Stimulated activated CD4-positive, alpha-beta T cell treated with anti-CD3 and anti-CD28 coated beads, Interleukin-1b, Interleukin-23, amount 100 ng/mL, for 1 hour (primary cell): ENCODE measurements around the gene ANK3.

Experiments
- DNase-seq, 2 donors: peaks; one replicate each; pipeline ENCODE4 v3.0.0-alpha.2; 2020; ENCODE audit warnings: low read depth in 2 of 2

The ANK3 gene

DNA sequence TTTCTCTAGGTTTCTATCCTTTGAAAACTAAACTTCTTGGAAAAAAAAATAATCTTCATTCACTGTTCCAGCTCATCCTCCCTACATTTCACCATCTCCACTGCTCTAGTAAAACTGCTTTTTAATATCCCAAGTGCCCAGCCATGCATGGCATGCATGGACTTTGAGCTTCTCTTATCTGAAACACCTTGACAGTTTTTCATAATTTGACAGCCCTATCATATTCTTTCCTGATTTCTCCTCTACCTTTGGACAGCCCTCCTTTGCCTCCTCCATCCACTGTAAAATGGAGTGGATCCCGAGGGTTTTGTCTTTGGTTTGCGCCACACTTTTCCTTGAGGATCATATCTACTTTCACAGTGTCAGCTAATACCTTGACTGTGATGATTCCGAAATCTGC, 212.8 kb downstream of the ANK3 start:
- DNase-seq, result no peak

DNA sequence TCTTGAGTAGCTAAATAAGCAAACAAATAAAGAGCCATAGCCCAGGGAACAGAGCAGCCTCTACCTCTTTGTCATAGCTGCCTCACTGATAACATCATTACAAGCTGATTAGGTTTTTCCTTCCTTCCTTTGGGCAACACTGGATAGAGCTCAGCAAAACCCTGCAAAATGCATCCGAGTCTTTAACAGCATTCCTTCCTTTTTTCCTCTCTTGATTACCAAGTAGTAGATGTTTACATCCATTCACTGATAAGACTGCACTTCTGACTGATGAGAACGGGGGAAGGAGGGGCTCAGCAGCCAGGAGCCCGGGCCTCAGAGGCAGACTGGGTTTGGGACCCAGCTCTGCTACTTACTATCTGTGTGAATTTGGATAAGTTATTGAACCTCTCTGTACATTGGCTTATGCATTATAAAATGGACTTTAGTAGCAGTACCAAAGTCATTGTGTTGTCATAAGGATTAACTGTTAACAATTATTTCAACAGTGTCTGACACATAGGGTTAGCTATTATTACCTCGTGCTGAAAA, 214.2 kb downstream of the ANK3 start:
- DNase-seq, result no peak

- no peak for DNase-seq
Measured at GRCh38 chr10:60172363-60172990, 217.2 kb downstream of the ANK3 start.

DNA sequence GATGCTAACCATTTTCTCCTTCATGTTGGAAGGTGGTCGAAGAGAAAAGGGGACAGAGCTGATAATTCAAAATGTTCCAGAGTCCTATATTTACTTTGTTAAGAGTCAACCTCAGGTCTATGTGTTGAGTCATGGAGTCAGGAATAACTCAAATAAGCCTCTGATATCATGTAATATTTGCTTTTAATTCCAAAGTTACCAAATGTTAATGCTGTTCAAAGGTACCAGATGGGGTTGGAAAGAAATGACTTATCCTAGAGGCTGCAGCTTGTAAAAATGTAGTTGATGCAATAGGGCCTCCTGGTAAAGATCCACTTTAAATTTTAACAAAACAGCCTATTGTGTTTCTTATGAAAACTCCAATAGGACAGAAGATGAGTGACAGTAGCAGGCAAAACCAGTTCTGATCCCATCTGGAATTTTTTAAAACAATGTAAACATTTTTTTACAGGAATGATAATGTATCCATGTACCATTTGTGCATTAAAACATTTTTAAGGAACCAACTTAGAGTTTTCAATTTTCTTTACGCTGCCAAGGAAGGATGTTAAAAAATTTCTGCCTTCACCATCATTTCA, 218.2 kb downstream of the ANK3 start:
- DNase-seq, result no peak

DNA sequence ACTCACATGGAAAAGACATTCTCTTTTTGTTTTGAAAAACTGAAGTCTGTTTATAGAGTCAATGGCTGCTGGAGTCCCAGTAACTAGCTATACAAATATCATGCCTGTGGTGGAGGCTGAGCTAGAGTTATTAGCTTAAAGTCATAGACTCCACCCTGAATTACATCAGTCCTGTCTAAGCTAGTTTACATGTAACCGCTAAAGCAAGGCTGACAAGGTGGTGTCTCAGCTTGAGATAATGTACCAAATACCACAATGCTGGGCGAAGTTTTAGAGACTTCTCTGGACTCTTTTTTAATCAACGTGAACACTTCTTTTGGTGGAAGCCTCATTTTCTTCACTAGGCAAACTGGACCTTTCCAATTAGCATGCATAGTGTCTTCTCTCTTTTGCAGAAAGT, 219.4 kb downstream of the ANK3 start:
- DNase-seq, result no peak

GRCh38 chr10:60169111-60169510, 220.6 kb downstream of the ANK3 start:
- DNase-seq, result no peak

- no peak for DNase-seq
Measured at GRCh38 chr10:60167050-60167449, 222.6 kb downstream of the ANK3 start.

DNA sequence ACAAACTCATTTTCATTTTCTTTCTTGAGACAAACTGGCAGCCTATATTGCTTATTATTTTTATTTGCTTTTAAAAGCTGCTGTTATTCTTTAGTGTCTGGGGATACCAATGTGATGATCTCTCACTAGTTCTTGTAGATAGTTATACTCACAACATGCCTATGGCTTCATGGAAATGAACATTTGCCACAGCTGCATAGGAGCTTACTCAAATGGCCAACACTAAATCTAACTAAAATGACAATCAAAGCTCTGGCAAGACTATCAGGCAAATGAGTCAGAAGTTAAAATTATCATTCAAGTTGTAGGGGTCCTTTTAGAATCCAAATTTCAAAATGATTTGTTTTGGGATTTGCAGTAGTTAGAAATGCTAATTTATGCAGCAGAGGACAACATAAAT, 225.9 kb downstream of the ANK3 start:
- DNase-seq, result no peak

GRCh38 chr10:60162631-60163030, 227.0 kb downstream of the ANK3 start:
- DNase-seq, result no peak

DNA sequence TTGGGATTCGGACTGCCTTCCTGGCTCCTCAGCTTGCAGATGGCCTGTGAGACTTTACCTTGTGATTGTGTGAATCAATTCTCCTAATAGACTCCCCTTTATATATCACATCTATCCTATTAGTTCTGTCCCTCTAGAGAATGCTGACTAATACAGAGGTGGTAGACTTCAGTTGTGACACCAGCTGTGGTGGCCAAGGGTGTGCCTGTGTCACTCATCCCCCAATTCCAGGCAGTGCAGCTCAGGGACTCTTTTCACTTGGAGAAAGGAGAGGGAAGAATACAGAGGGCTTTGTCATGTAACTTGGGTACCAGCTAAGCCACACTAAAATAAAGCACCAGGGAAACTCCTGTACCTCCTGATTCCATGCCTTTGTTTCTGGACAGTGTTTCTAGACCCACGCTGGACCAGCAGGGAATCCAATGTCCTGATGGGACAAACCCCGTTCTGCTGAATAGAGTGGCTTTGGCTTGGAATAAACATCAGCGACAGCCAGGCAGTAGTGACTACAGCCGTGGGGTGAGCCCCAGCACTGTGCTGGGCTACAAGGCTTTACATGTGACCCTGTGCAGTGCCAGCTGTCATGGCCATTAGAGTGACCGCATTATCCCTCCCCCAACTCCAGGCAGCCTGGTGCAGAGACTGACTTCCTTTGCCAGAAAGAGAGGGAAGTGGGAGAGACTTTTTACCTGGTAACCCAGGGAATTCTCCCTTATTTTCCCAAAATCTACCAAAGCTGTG, 233.6 kb downstream of the ANK3 start:
- DNase-seq, result no peak

DNA sequence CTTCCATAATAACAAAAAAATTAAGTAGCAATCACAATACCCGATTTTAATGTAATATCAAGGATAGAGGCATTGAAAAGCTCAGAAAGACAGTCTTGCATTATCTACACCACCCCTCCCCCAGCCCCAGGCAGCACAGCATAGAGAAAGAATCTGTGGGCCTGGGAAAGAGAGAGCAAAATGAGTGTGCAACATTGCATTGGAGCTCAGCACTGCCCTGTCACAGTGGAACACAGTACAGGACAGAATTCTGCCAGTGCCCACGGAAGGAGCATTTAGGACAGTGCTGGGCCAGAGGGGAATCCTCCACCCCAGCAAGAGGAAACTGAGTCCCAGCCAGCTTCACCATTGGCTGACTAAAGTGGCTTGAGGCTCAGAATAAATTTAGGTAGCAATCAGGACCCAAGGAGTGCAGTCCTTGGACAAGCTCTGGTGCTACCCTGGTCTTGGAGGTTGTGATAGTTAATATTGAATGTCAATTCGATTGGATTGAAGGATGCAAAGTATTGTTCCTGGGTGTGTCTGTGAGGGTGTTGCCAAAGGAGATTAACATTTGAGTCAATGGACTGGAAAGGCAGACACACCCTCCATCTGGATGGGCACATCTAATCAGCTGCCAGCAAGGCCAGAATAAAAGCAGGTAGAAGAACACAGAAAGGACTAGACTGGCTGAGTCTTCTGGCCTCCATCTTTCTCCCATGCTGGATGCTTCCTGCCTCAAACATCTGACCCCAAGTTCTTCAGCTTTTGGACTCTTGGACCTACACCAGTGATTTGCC, 234.4 kb downstream of the ANK3 start:
- no peak for DNase-seq

- no peak for DNase-seq
Measured at GRCh38 chr10:60149003-60149402, 240.7 kb downstream of the ANK3 start.

DNA sequence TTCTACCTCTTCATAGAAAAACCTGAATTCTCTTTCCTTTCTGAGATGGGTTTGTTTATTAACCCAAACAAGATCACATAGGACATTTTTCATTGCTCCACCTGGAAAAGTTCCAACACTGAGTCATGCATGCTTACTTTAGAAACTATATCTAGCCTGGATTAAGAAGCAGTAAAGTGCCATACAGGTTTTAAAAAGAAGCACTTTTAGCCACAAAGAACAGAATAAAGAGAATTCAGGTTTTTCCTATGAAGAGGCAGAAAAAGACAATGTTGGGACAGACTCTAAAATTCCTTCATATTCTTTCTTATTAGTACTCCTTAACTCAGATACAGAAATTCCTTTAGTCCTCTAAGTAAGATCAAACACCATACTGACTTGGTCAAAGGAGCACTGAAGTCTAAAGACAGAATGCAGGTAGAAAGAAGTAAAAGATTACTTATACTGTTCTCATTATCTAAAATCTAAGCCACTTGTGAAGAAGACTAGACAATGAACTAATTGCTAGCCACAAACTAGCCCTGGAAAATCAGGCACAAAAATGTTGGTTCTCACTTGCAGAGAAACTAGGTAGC, 241.3 kb downstream of the ANK3 start:
- DNase-seq, result no peak

GRCh38 chr10:60147576-60148265, 242.0 kb downstream of the ANK3 start:
- DNase-seq, result no peak

- no peak for DNase-seq
Measured at GRCh38 chr10:60147025-60147424, 242.7 kb downstream of the ANK3 start.

GRCh38 chr10:60144099-60144498, 245.6 kb downstream of the ANK3 start:
- DNase-seq, result no peak

DNA sequence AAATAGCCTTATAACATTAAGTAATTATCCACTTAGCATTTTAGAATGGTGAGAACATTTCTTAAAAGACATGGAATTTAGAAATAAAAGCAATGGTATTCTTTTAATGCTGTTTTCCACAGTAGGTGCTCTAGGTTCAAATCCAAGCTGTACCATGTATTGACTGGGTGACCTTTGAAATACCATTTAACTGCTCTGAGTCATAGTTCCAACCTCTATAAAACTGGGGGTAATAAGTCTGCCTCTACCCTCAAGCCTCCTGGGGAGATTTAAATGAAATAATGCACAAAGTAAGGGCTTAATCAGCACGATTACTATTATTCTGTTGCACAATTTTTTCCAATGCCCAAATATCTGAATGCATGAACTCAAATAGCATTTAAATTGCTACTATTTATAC, 246.9 kb downstream of the ANK3 start:
- no peak for DNase-seq

GRCh38 chr10:60141896-60142559, 247.6 kb downstream of the ANK3 start:
- no peak for DNase-seq

DNA sequence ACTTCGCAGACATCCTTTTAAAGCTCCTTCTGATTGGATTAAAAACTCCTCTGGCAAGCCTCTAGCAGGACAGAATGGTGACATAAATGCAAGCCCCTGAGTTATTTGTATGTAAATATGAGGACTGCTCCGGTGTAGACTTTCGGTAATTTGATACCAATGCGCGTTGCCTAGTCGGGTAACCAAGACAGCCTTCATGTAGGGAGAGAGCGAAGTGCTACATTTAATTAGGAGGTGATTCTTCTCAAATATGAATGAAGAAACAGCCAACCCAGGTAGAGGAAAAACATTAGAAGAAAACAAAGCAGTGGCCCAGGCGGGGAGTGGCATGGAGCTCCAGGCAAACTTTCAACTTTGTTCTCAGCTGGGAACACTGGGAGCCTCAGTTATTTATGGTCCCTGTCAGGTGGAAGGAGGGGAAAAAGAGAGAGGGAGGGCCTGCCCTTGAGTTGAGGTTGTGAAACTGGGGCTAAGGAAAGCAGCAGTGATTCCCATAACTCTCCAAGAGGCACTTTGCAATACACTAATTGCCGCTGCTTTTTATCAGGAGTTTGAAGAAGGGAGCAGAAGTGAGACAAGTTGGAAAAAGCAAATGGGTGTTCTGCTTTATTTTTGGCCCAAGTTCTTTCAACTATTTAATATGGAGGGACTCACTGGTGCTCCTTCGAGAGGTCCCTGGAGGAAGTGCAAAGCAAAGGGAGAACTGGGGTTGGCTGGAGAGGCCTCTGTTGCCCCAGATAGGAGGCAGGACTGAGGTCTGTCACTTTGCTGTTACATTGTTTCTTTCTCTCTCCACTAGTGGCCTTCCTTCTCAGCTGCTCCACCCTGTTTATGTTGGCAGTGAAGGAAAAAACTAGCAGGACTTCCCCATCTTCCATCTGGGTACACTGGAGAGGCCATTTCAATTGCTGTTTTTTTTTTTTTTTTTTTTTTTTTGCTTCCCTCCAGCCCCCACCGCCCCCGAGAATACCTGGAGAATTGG, 248.7 kb downstream of the ANK3 start:
- DNase-seq, result no peak
